ENCODE results near the gene STH. TPM values are rescaled to one million over a fixed set of nuclear protein-coding genes. Genes with fewer than 3 reads are reported as not detected.

Gene STH
- total and polyA plus RNA-seq, 10 of the 15 experiments (the other 5 are each of a cell fraction or from before 2014, with no cell fraction given), result not detected

GRCh38 chr17:45993962-45994627 lies 5.0 kb upstream of the STH start:
- H3K36me3 ChIP-seq (ENCODE audit: control insufficient read depth in 2 of 2, insufficient read depth in 2 of 2, low read length in 1 of 2), result no peaks in the 10 kb centered on the region
- no peak overlapping the region for H3K27ac ChIP-seq (ENCODE audit: control insufficient read depth, insufficient read depth)
- BruUV-seq (replicated peaks), result no TSS peak
- ChIA-PET CTCF (no interaction called here), SMC1A (ENCODE audit: uncharacterized antibody, unreplicated experiment) (no interaction called here), RAD21 (ENCODE audit: unreplicated experiment) (no interaction called here), POLR2A (no interaction called here)
- no peak overlapping the region for H3K9ac ChIP-seq (ENCODE audit: control insufficient read depth, insufficient read depth, low read length)
- no peak for DNase-seq (ENCODE audit: low read depth, low spot score)
- intact Hi-C loops (cut with micrococcal nuclease; ENCODE audit: unreplicated experiment) (no loop called here), in situ Hi-C loops (cut with MboI) (no loop called here)
- no peaks in the 10 kb centered on the region for H3K9me3 ChIP-seq (replicated peaks; ENCODE audit: control insufficient read depth, insufficient read depth, low read length)
- TF ChIP-seq USF1 (IDR thresholded peaks at IDR 0.05; ENCODE audit: borderline replicate concordance, extremely low read length, insufficient read depth, low read depth, low read length) (no peak), BACH1 (IDR thresholded peaks at IDR 0.05; ENCODE audit: borderline replicate concordance) (no peak), SREBF1 (IDR thresholded peaks at IDR 0.05; ENCODE audit: low read length) (no peak), NBN (IDR thresholded peaks at IDR 0.05) (no peak), ELK1 (IDR thresholded peaks at IDR 0.05; ENCODE audit: low read depth, low read length) (no peak), E4F1 (IDR thresholded peaks at IDR 0.05; ENCODE audit: borderline replicate concordance, partially characterized antibody) (no peak), ESRRA (IDR thresholded peaks at IDR 0.05; ENCODE audit: low read length) (no peak), BMI1 (IDR thresholded peaks at IDR 0.05; ENCODE audit: borderline replicate concordance) (no peak), EGR1 (IDR thresholded peaks at IDR 0.05; ENCODE audit: borderline replicate concordance in 1 of 2, low read depth in 2 of 2, low read length in 2 of 2) (no peak), STAT1 (conservative IDR thresholded peaks at IDR 0.05) (no peak), EP300 (IDR thresholded peaks at IDR 0.05; ENCODE audit: borderline replicate concordance in 1 of 2, control insufficient read depth in 1 of 2, low read depth in 2 of 2, low read length in 2 of 2) (no peak), CBFB (IDR thresholded peaks at IDR 0.05; ENCODE audit: low read depth) (no peak), CHD2 (IDR thresholded peaks at IDR 0.05; ENCODE audit: borderline replicate concordance, low read depth, low read length) (no peak), CREB1 (IDR thresholded peaks at IDR 0.05; ENCODE audit: low read depth) (no peak), NRF1 (conservative IDR thresholded peaks at IDR 0.05; ENCODE audit: low read depth, low read length) (no peak), IRF4 (IDR thresholded peaks at IDR 0.05; ENCODE audit: low read depth, low read length) (no peak), WRNIP1 (IDR thresholded peaks at IDR 0.05; ENCODE audit: borderline replicate concordance, low read depth, low read length) (no peak), PML (IDR thresholded peaks at IDR 0.05; ENCODE audit: low read length) (no peak)
- ATAC-seq, result no peak
- no peak for FAIRE-seq
- H3K4me1 ChIP-seq (ENCODE audit: control insufficient read depth, insufficient read depth, low read length), result no peaks in the 10 kb centered on the region
- no peak overlapping the region for H3K4me3 ChIP-seq
- no peak overlapping the region for H3K4me2 ChIP-seq (ENCODE audit: control insufficient read depth, insufficient read depth)
- WGBS (ENCODE audit: insufficient coverage, insufficient replicate concordance, low lambda C conversion rate, missing lambda C conversion rate), result 61% methylated on average over 16 of the region's 16 CpGs
- no peak overlapping the region; the same call in 1 of the 2 replicates for H2AFZ ChIP-seq (ENCODE audit: control insufficient read depth, low read depth, low read length)
- no peaks in the 10 kb centered on the region for H4K20me1 ChIP-seq (ENCODE audit: control insufficient read depth, insufficient read depth)
- H3K27me3 ChIP-seq (replicated peaks in 1 of 2; ENCODE audit: control insufficient read depth in 2 of 2, insufficient read depth in 2 of 2, low read length in 1 of 2), result no peaks in the 10 kb centered on the region
- H3K79me2 ChIP-seq (ENCODE audit: control insufficient read depth, insufficient read depth, low read length), result no peaks in the 10 kb centered on the region

Measured in GM12878 (cell line).